Loucy (cell line): Measurements from ENCODE around the gene SLC17A2.
A peak's percentile ranks its signal among the peaks of the same experiment; 100 is the strongest.

Experiments used
- EZH2phosphoT487 ChIP-seq: fragments of 200-600 bp; IDR thresholded peaks from 2 replicates; pipeline ENCODE4 v1.6.1; 2018; ENCODE audit warnings: antibody characterized with exemption, mild to moderate bottlenecking, moderate library complexity, borderline replicate concordance
- TF ChIP-seq, protein P1 (sequence below): fragments of 200-600 bp; sonication (generic); conservative IDR thresholded peaks from 2 replicates; pipeline ENCODE4 v1.5.1; 2014; ENCODE audit warnings: mild to moderate bottlenecking, antibody characterized with exemption, low read length

DNA sequence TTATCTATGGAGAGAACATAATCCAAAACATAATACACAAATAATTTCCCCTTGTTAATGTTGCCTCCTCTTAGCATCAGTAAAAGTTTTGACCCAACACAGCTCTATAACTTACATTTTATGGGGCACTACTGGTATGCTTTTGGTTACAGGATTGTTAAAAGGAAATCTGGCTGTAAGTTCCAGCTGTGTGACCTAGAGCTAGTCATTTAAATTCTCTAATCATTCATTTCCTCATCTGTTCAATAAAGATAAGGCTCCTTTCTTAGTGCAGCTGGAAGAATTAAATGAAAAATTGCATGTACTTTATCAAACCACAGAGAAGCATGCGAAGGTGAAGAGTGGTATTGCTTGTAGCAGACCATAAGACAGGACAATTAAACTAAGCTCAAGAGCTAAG is 4.6 kb downstream of the SLC17A2 start:
- TF ChIP-seq, protein P1, sequence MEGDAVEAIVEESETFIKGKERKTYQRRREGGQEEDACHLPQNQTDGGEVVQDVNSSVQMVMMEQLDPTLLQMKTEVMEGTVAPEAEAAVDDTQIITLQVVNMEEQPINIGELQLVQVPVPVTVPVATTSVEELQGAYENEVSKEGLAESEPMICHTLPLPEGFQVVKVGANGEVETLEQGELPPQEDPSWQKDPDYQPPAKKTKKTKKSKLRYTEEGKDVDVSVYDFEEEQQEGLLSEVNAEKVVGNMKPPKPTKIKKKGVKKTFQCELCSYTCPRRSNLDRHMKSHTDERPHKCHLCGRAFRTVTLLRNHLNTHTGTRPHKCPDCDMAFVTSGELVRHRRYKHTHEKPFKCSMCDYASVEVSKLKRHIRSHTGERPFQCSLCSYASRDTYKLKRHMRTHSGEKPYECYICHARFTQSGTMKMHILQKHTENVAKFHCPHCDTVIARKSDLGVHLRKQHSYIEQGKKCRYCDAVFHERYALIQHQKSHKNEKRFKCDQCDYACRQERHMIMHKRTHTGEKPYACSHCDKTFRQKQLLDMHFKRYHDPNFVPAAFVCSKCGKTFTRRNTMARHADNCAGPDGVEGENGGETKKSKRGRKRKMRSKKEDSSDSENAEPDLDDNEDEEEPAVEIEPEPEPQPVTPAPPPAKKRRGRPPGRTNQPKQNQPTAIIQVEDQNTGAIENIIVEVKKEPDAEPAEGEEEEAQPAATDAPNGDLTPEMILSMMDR: no peak
- TF ChIP-seq EZH2phosphoT487: peak; percentile 93
